Activated B cell treated with CpG ODN at 0.5 μM for 24 hours (primary cell): ENCODE measurements around the gene SIRT4. TPM values are rescaled to one million over a fixed set of nuclear protein-coding genes. Genes with fewer than 3 reads are reported as not detected.
"Not testable (repeated sequence)": the region's sequence is repeated elsewhere in the genome, so short reads cannot be mapped to it uniquely, and the experiment has no call there.

ENCODE experiments used
- ATAC-seq: fragments of 200-7000 bp; cut with Tn5 transposase; one replicate; pipeline ENCODE4 v1.10.0; 2021; ENCODE audit warnings: low read depth, mild to moderate bottlenecking, moderate library complexity
- CTCF ChIA-PET: fragments of 350-600 bp; sonication (Branson Sonifier 250); formaldehyde crosslinking; loops from one replicate; lab custom pipeline; 2021; ENCODE audit warnings: antibody characterized with exemption; lab: Charles Lee
- POLR2A ChIA-PET: fragments of 350-600 bp; sonication (Branson Sonifier 250); formaldehyde crosslinking; loops from one replicate; lab custom pipeline; 2021; ENCODE audit warnings: antibody characterized with exemption; lab: Charles Lee
- DNase-seq: peaks from one replicate; pipeline ENCODE4 v3.0.0; 2022
- H3K27ac Mint-ChIP-seq: one replicate; pipeline ENCODE4 v1.8.0; 2020; ENCODE audit warnings: mixed read lengths
- H3K27me3 Mint-ChIP-seq: one replicate; pipeline ENCODE4 v1.8.0; 2021; ENCODE audit warnings: mixed read lengths
- H3K36me3 Mint-ChIP-seq: one replicate; pipeline ENCODE4 v1.8.0; 2021; ENCODE audit warnings: low read depth, mixed read lengths
- H3K4me1 Mint-ChIP-seq: one replicate; pipeline ENCODE4 v1.8.0; 2021; ENCODE audit warnings: mixed read lengths
- H3K4me3 Mint-ChIP-seq: one replicate; pipeline ENCODE4 v1.8.0; 2020; ENCODE audit warnings: mild to moderate bottlenecking, mixed read lengths
- H3K9me3 Mint-ChIP-seq: one replicate; pipeline ENCODE4 v1.8.0; 2020; ENCODE audit warnings: mixed read lengths
- intact Hi-C: fragments of 100-400 bp; cut with micrococcal nuclease; formaldehyde crosslinking; loops from one replicate; pipeline ENCODE4 v1.15.1; 2024
- total RNA-seq: library from RNA; stranded (reverse); gene quantifications from 2 replicates; pipeline ENCODE4 v1.2.3, GENCODE V29; 2022
- TF ChIP-seq, protein P1 (sequence below): fragments of 200-600 bp; IDR thresholded peaks from one replicate; pipeline ENCODE4 v1.8.0; 2022; ENCODE audit warnings: antibody characterized with exemption, mild to moderate bottlenecking

The SIRT4 gene
- total RNA-seq, 1 donor from 2014 or later = 1.6 TPM

DNA sequence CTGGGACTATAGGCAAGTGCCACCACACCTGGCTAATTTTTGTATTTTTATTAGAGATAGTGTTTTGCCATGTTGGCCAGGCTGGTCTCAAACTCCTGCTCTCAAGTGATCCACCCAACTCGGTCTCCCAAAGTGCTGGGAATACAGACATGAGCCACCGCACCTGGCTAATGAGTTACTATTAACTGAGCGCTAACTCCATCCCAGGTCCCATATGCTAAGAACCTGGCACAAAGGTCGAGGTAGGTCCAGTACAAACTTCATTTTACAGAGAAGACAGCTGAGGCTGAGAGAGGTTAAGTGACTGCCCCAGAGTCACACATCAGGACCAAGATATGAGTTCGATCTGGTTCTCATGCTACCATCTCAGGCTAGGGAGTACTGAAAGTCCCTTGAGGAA is 29.9 kb downstream of the SIRT4 start:
- ChIA-PET CTCF (no interaction called here), POLR2A (no interaction called here)
- H3K27me3 Mint-ChIP-seq = peaks cover 7% of the 10 kb centered on the region
- ATAC-seq = no peak
- H3K4me1 Mint-ChIP-seq = peaks cover 3% of the 10 kb centered on the region
- DNase-seq = no peak
- H3K27ac Mint-ChIP-seq = no peak overlapping the region
- TF ChIP-seq, protein P1, sequence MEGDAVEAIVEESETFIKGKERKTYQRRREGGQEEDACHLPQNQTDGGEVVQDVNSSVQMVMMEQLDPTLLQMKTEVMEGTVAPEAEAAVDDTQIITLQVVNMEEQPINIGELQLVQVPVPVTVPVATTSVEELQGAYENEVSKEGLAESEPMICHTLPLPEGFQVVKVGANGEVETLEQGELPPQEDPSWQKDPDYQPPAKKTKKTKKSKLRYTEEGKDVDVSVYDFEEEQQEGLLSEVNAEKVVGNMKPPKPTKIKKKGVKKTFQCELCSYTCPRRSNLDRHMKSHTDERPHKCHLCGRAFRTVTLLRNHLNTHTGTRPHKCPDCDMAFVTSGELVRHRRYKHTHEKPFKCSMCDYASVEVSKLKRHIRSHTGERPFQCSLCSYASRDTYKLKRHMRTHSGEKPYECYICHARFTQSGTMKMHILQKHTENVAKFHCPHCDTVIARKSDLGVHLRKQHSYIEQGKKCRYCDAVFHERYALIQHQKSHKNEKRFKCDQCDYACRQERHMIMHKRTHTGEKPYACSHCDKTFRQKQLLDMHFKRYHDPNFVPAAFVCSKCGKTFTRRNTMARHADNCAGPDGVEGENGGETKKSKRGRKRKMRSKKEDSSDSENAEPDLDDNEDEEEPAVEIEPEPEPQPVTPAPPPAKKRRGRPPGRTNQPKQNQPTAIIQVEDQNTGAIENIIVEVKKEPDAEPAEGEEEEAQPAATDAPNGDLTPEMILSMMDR = no peak
- intact Hi-C loops = no loop called here
- H3K36me3 Mint-ChIP-seq = no peaks in the 10 kb centered on the region
- no peak overlapping the region for H3K4me3 Mint-ChIP-seq
- H3K9me3 Mint-ChIP-seq = peaks cover 6% of the 10 kb centered on the region

DNA sequence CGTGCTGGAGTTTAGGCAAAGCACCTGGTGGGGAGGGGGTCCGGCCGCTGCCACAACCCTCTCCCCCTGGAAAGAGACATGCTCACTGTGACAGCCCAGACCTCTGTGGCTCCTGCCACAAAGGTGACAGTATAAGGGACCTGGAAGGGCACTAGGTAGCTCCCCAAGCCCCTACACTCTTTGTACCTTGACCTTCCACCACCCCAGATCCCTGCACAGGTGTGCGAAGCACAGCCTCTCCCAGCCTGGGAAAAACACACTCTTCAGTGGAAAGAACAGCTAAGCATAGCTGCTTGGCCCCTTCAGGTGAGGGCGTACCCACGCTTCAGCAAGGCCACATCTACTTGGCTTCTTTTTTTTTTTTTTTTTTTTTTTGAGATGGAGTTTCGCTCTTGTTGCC is 30.4 kb downstream of the SIRT4 start:
- Mint-ChIP-seq H3K27ac (no peak overlapping the region), H3K36me3 (no peaks in the 10 kb centered on the region), H3K9me3 (peaks cover 9% of the 10 kb centered on the region), H3K27me3 (peaks cover 7% of the 10 kb centered on the region), H3K4me3 (no peak overlapping the region), H3K4me1 (peaks cover 3% of the 10 kb centered on the region)
- intact Hi-C loops = no loop called here
- ChIA-PET CTCF (no interaction called here), POLR2A (no interaction called here)
- DNase-seq (no peak), ATAC-seq (no peak)
- TF ChIP-seq, protein P1 = no peak

DNA sequence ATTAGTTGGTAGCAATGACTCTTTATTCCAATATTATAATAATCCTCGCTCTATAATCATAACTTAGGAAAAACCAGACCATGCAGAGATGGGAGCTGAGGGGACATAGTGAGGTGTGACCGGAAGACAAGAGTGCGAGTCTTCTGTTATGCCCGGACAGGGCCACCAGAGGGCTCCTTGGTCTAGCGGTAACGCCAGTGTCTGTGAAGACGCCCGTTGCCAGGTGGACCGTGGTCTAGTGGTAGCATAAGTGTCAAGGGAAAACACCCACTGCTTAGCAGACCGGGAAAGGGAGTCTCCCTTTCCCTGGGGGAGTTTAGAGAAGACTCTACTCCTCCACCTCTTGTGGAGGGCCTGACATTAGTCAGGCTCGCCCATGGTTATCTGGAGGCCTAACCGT is 33.3 kb downstream of the SIRT4 start:
- intact Hi-C loops, H3K4me3 Mint-ChIP-seq, CTCF ChIA-PET, ATAC-seq, H3K4me1 Mint-ChIP-seq, H3K36me3 Mint-ChIP-seq, POLR2A ChIA-PET, H3K27me3 Mint-ChIP-seq, H3K27ac Mint-ChIP-seq: not testable (repeated sequence)
- DNase-seq = peak; percentile 33
- peaks cover 15% of the 10 kb centered on the region for H3K9me3 Mint-ChIP-seq

DNA sequence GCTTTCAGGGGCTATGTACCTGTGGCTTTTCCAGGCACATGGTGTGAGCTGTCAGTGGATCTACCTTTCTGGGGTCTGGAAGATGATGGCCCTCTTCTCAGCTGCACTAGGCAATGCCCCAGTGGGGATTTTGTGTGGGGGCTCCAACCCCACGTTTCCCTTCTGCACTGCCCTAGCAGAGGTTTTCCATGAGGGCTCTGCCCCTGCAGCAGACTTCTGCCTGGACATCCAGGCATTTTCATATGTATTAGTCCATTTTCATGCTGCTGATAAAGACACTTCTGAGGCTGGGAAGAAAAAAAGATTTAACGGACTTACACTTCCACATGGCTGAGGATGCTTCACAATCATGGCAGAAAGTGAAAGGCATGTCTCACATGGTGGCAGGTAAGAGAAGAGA is 34.3 kb downstream of the SIRT4 start:
- H3K27ac Mint-ChIP-seq, ATAC-seq, H3K4me1 Mint-ChIP-seq, CTCF ChIA-PET, intact Hi-C loops, DNase-seq, H3K4me3 Mint-ChIP-seq, H3K36me3 Mint-ChIP-seq, POLR2A ChIA-PET, H3K27me3 Mint-ChIP-seq: not testable (repeated sequence)
- H3K9me3 Mint-ChIP-seq = peaks cover 15% of the 10 kb centered on the region

DNA sequence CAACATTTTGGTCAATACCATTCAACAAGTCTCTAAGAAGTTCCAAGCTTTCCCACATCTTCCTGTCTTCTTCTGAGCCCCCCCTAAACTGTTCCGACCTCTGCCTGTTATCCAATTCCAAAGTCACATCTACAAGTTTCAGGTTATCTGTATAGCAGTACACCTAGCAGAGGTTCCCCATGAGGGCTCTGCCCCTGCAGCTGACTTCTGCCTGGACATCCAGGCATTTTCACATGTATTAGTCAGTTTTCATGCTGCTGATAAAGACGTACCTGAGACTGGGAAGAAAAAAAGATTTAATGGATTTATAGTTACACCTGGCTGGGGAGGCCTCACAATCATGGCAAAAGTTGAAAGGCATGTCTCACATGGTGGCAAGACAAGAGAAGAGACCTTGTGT is 35.6 kb downstream of the SIRT4 start:
- H3K4me1 Mint-ChIP-seq = peaks cover 3% of the 10 kb centered on the region
- H3K9me3 Mint-ChIP-seq = peaks cover 15% of the 10 kb centered on the region
- no peak for DNase-seq
- TF ChIP-seq, protein P1 = no peak
- CTCF ChIA-PET = no interaction called here
- POLR2A ChIA-PET = no interaction called here
- H3K4me3 Mint-ChIP-seq = no peak overlapping the region
- ATAC-seq = no peak
- intact Hi-C loops = no loop called here
- no peak overlapping the region for H3K27ac Mint-ChIP-seq
- H3K27me3 Mint-ChIP-seq = no peaks in the 10 kb centered on the region
- H3K36me3 Mint-ChIP-seq = no peaks in the 10 kb centered on the region

DNA sequence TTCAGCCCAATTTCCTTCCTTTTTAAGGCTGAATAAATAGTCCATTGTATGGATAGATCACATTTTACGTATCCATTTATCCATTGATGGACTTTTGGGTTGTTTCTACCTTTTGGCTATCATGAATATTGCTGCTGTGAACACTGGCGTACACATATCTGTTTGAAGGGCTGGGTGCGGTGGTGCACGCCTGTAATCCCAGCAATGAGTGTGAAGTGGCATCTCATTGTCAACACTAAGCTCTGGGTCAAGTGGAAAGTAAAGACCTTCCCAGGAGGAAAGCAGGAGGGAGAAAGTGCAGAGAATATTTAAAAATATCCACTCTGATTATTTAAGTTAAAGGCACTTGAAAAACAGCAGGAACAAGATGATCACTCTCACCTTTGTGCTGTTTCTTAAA is 37.1 kb downstream of the SIRT4 start:
- Mint-ChIP-seq H3K9me3 (peaks cover 15% of the 10 kb centered on the region), H3K4me3 (no peak overlapping the region), H3K36me3 (no peaks in the 10 kb centered on the region), H3K27ac (no peak overlapping the region), H3K4me1 (peaks cover 3% of the 10 kb centered on the region), H3K27me3 (peaks cover 5% of the 10 kb centered on the region)
- TF ChIP-seq, protein P1 = no peak
- intact Hi-C loops = no loop called here
- no peak for ATAC-seq
- no peak for DNase-seq
- ChIA-PET CTCF (no interaction called here), POLR2A (no interaction called here)
